ENCODE results near the gene SCN7A.

SCN7A gene

GRCh38 chr2:166404831-166405568 lies 89.0 kb downstream of the SCN7A start:
- no peak for DNase-seq (ENCODE audit: low spot score)

GRCh38 chr2:166394245-166394644 lies 99.8 kb downstream of the SCN7A start:
- no peak for DNase-seq (ENCODE audit: low spot score)

GRCh38 chr2:166393008-166393407 lies 101.0 kb downstream of the SCN7A start:
- no peak for DNase-seq (ENCODE audit: low spot score)

- no peak for DNase-seq (ENCODE audit: low spot score)
Observed at GRCh38 chr2:166388481-166389070, 105.5 kb downstream of the SCN7A start.

- no peak for DNase-seq (ENCODE audit: low spot score)
Observed at GRCh38 chr2:166385313-166385712, 108.7 kb downstream of the SCN7A start.

- no peak for DNase-seq (ENCODE audit: low spot score)
Observed at GRCh38 chr2:166384774-166385173, 109.3 kb downstream of the SCN7A start.

GRCh38 chr2:166382448-166382847 lies 111.6 kb downstream of the SCN7A start:
- DNase-seq (ENCODE audit: low spot score): no peak

GRCh38 chr2:166380615-166381014 lies 113.4 kb downstream of the SCN7A start:
- DNase-seq (ENCODE audit: low spot score): no peak

GRCh38 chr2:166376873-166377272 lies 117.2 kb downstream of the SCN7A start:
- DNase-seq (ENCODE audit: low spot score): no peak

- no peak for DNase-seq (ENCODE audit: low spot score)
Observed at GRCh38 chr2:166376488-166376828, 117.6 kb downstream of the SCN7A start.

- DNase-seq (ENCODE audit: low spot score): no peak
Observed at GRCh38 chr2:166375736-166376487, 118.1 kb downstream of the SCN7A start, which contains the start of gene SCN9A. TSS of gene SCN9A (minus strand) at chr2:166375944. CDS start at chr2:166311756, 64,188 bp downstream.

- no peak for DNase-seq (ENCODE audit: low spot score)
Observed at GRCh38 chr2:166375195-166375735, 118.8 kb downstream of the SCN7A start.

- no peak for DNase-seq (ENCODE audit: low spot score)
Observed at GRCh38 chr2:166373951-166374350, 120.1 kb downstream of the SCN7A start.

GRCh38 chr2:166373539-166373938 lies 120.5 kb downstream of the SCN7A start:
- DNase-seq (ENCODE audit: low spot score): no peak

GRCh38 chr2:166373105-166373504 lies 120.9 kb downstream of the SCN7A start:
- DNase-seq (ENCODE audit: low spot score): no peak

GRCh38 chr2:166372046-166372445 lies 122.0 kb downstream of the SCN7A start:
- DNase-seq (ENCODE audit: low spot score): no peak

- DNase-seq (ENCODE audit: low spot score): no peak
Observed at GRCh38 chr2:166365803-166366420, 128.1 kb downstream of the SCN7A start.

- DNase-seq (ENCODE audit: low spot score): no peak
Observed at GRCh38 chr2:166365239-166365638, 128.8 kb downstream of the SCN7A start.

GRCh38 chr2:166364476-166365161 lies 129.4 kb downstream of the SCN7A start:
- no peak for DNase-seq (ENCODE audit: low spot score)

GRCh38 chr2:166361351-166362153 lies 132.5 kb downstream of the SCN7A start:
- no peak for DNase-seq (ENCODE audit: low spot score)

- no peak for DNase-seq (ENCODE audit: low spot score)
Observed at GRCh38 chr2:166360906-166361305, 133.1 kb downstream of the SCN7A start.

Measured in cerebellar cortex (tissue), 1 donor.